ENCODE data around the gene CLIC1. TPM values are rescaled to one million over a fixed set of nuclear protein-coding genes. Genes with fewer than 3 reads are reported as not detected.

Gene CLIC1
- polyA plus RNA-seq, 4 donors, result 400 to 576 (median 535) TPM

GRCh38 chr6:31779908-31780307 lies 43.6 kb upstream of the CLIC1 start:
- no peak for FAIRE-seq
- WGBS, 3 donors, result 93 to 95% (median 94%) methylated on average over 10 of the region's 10 CpGs
- peaks cover 0 to 72% (median 17%) of the 10 kb centered on the region in 3 donors for H3K36me3 ChIP-seq (ENCODE audit: control insufficient read depth in 3 of 3, insufficient read depth in 2 of 3, low read depth in 1 of 3, low read length in 3 of 3)
- DNase-seq, result no peak
- H3K9me3 ChIP-seq (ENCODE audit: control insufficient read depth in 2 of 2, insufficient read depth in 1 of 2, low read depth in 1 of 2, low read length in 1 of 2), result no peaks in the 10 kb centered on the region
- no peak overlapping the region for H3K4me3 ChIP-seq (ENCODE audit: low read depth in 1 of 3, low read length in 3 of 3)
- no peaks in the 10 kb centered on the region for H3K27me3 ChIP-seq (ENCODE audit: control insufficient read depth in 3 of 3, insufficient read depth in 3 of 3, low read length in 3 of 3)
- H3K4me1 ChIP-seq (ENCODE audit: control insufficient read depth in 3 of 3, insufficient read depth in 2 of 3, low read depth in 1 of 3, low read length in 2 of 3), result peaks cover 0 to 33% (median 4%) of the 10 kb centered on the region in 3 donors
- no peak overlapping the region for H3K27ac ChIP-seq (ENCODE audit: low read depth in 1 of 3, low read length in 2 of 3)

DNA sequence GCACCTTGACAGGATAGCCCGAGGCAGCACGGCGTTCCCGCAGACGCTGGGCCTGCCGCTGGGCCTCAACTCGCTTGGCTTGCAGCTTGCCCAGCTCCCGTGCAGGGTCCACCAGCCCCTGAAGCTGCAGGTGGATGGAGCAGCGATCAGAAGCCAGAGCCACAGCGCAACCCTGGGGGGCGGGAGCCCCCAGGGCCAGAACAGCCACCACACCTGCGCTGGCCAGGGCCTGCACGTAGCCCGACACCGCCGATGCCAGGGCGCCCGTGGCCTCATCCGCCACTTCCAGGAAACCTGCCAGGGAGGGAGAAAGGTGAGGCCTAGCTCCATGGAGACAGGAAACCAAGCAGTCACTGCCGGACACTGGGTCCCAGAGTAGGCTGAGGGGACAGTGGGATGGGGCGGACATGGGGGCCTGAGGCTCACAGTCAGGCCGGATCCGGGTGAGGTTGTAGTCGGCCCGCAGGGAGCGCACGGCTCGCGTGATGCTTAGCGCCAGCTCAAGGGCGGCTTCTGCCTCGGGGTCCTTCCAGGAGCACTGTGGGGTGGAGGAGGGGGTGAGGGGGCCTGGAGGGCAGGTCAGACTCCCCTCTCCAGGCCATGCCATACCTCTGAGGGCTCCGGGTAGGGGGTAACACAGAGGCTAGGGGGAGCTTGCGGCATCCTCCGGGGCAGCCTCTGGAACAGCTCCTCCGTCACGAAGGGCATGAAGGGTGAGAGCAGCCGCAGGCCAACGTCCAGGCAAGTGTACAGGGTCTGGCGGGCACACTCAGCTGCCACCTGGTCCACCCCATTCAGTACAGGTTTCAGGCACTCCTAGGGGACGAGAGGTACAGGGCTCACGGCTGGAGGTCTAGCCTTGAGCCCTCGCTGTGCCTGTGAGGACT lies 42.9 kb upstream of the CLIC1 start:
- no peak for FAIRE-seq
- WGBS, 3 donors, result 89 to 94% (median 94%) methylated on average over 40 to 43 of the region's 43 CpGs
- H3K36me3 ChIP-seq (ENCODE audit: control insufficient read depth in 3 of 3, insufficient read depth in 2 of 3, low read depth in 1 of 3, low read length in 3 of 3), result peaks cover 0 to 66% (median 16%) of the 10 kb centered on the region in 3 donors
- DNase-seq, result no peak
- H3K9me3 ChIP-seq (ENCODE audit: control insufficient read depth in 2 of 2, insufficient read depth in 1 of 2, low read depth in 1 of 2, low read length in 1 of 2), result no peaks in the 10 kb centered on the region
- H3K4me1 ChIP-seq (ENCODE audit: control insufficient read depth in 3 of 3, insufficient read depth in 2 of 3, low read depth in 1 of 3, low read length in 2 of 3), result peaks cover 0 to 37% (median 4%) of the 10 kb centered on the region in 3 donors
- H3K27me3 ChIP-seq (ENCODE audit: control insufficient read depth in 3 of 3, insufficient read depth in 3 of 3, low read length in 3 of 3), result no peaks in the 10 kb centered on the region
- no peak overlapping the region for H3K27ac ChIP-seq (ENCODE audit: low read depth in 1 of 3, low read length in 2 of 3)
- H3K4me3 ChIP-seq (ENCODE audit: low read depth in 1 of 3, low read length in 3 of 3), result no peak overlapping the region

DNA sequence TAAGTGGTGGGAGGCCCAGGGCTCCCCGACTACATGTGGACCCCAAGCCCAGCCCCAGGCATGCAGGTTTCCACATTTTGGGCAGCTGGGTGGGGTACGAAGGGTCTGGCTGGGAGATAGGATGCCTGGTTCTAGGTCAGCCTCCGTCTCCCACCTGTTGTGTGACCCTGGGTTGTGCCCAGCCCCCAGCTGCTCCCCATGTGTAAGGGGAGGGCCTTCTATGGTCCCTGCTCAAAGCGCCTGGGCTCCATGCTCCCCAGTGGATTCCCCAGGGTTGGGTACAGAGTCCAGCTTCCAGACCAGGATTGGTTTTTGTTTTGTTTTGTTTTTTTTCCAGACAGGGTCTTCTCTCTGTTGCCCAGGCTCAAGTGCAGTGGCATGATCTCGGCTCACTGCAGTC lies 41.9 kb upstream of the CLIC1 start:
- FAIRE-seq (no peak), DNase-seq (no peak)
- Histone ChIP-seq H3K4me3 (ENCODE audit: low read depth in 1 of 3, low read length in 3 of 3) (no peak overlapping the region), H3K9me3 (ENCODE audit: control insufficient read depth in 2 of 2, insufficient read depth in 1 of 2, low read depth in 1 of 2, low read length in 1 of 2) (no peaks in the 10 kb centered on the region), H3K27ac (ENCODE audit: low read depth in 1 of 3, low read length in 2 of 3) (peak overlapping the region in 2 of 3 donors; percentile 79 to 93), H3K36me3 (ENCODE audit: control insufficient read depth in 3 of 3, insufficient read depth in 2 of 3, low read depth in 1 of 3, low read length in 3 of 3) (peaks cover 0 to 57% (median 11%) of the 10 kb centered on the region in 3 donors), H3K27me3 (ENCODE audit: control insufficient read depth in 3 of 3, insufficient read depth in 3 of 3, low read length in 3 of 3) (no peaks in the 10 kb centered on the region), H3K4me1 (ENCODE audit: control insufficient read depth in 3 of 3, insufficient read depth in 2 of 3, low read depth in 1 of 3, low read length in 2 of 3) (peaks cover 0 to 37% (median 4%) of the 10 kb centered on the region in 3 donors)
- WGBS, 3 donors, result 93 to 95% (median 93%) methylated on average over 5 of the region's 5 CpGs

GRCh38 chr6:31777667-31778050 lies 41.3 kb upstream of the CLIC1 start:
- WGBS, 3 donors, result 91 to 97% (median 91%) methylated on average over 5 of the region's 5 CpGs
- H3K27me3 ChIP-seq (ENCODE audit: control insufficient read depth in 3 of 3, insufficient read depth in 3 of 3, low read length in 3 of 3), result no peaks in the 10 kb centered on the region
- H3K27ac ChIP-seq (ENCODE audit: low read depth in 1 of 3, low read length in 2 of 3), result peak overlapping the region; percentile 66 to 93 (median 79)
- peaks cover 0 to 37% (median 4%) of the 10 kb centered on the region in 3 donors for H3K4me1 ChIP-seq (ENCODE audit: control insufficient read depth in 3 of 3, insufficient read depth in 2 of 3, low read depth in 1 of 3, low read length in 2 of 3)
- H3K4me3 ChIP-seq (ENCODE audit: low read depth in 1 of 3, low read length in 3 of 3), result no peak overlapping the region
- peak in 1 of 2 donors; percentile 31 for DNase-seq
- peaks cover 0 to 54% (median 7%) of the 10 kb centered on the region in 3 donors for H3K36me3 ChIP-seq (ENCODE audit: control insufficient read depth in 3 of 3, insufficient read depth in 2 of 3, low read depth in 1 of 3, low read length in 3 of 3)
- no peak for FAIRE-seq
- no peaks in the 10 kb centered on the region for H3K9me3 ChIP-seq (ENCODE audit: control insufficient read depth in 2 of 2, insufficient read depth in 1 of 2, low read depth in 1 of 2, low read length in 1 of 2)

GRCh38 chr6:31776989-31777666 lies 40.8 kb upstream of the CLIC1 start, which contains the start of gene VWA7:
Gene VWA7, minus strand, starts transcription at chr6:31777328. Its CDS starts 549 bp downstream, at chr6:31776779.
- Histone ChIP-seq H3K27me3 (ENCODE audit: control insufficient read depth in 3 of 3, insufficient read depth in 3 of 3, low read length in 3 of 3) (no peaks in the 10 kb centered on the region), H3K4me3 (ENCODE audit: low read depth in 1 of 3, low read length in 3 of 3) (peak within 1 kb of the TSS in 1 of 3 donors; percentile 41), H3K9me3 (ENCODE audit: control insufficient read depth in 2 of 2, insufficient read depth in 1 of 2, low read depth in 1 of 2, low read length in 1 of 2) (no peaks in the 10 kb centered on the region), H3K36me3 (ENCODE audit: control insufficient read depth in 3 of 3, insufficient read depth in 2 of 3, low read depth in 1 of 3, low read length in 3 of 3) (peaks cover 0 to 49% (median 7%) of the 10 kb centered on the region in 3 donors), H3K4me1 (ENCODE audit: control insufficient read depth in 3 of 3, insufficient read depth in 2 of 3, low read depth in 1 of 3, low read length in 2 of 3) (peaks cover 0 to 37% (median 4%) of the 10 kb centered on the region in 3 donors), H3K27ac (ENCODE audit: low read depth in 1 of 3, low read length in 2 of 3) (peak within 1 kb of the TSS; percentile 66 to 93 (median 79))
- 11 to 18% (median 15%) methylated on average over 12 to 15 of the region's 15 CpGs for WGBS, 3 donors
- DNase-seq (peak; percentile 89 to 96), FAIRE-seq (no peak)

DNA sequence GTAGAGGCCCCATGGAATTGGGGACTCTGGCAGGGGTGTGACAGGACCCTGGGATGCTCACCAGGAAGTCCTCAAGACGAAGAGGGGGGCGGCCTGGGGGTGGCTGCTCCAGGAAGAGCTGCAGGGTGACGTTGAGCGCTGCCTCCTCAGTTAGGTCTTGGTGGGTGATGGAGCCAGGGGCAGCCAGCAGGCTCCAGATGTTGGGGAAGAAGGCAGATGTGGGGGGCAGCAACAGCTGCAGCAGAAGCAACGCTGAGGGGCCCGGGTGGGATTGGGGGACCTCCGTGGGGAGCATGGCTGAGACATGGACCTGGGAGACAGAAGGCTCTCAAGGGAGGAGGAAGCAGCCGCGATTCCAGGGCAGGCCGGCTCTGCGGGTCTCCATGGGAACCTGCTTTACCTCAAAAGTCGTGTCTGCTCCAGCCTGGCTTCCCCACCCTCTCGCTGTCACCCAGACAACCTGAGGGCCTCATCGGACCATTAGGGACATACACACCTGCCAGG lies 40.2 kb upstream of the CLIC1 start:
- peak overlapping the region; percentile 66 to 93 (median 79) for H3K27ac ChIP-seq (ENCODE audit: low read depth in 1 of 3, low read length in 2 of 3)
- peaks cover 0 to 37% (median 4%) of the 10 kb centered on the region in 3 donors for H3K4me1 ChIP-seq (ENCODE audit: control insufficient read depth in 3 of 3, insufficient read depth in 2 of 3, low read depth in 1 of 3, low read length in 2 of 3)
- H3K27me3 ChIP-seq (ENCODE audit: control insufficient read depth in 3 of 3, insufficient read depth in 3 of 3, low read length in 3 of 3), result no peaks in the 10 kb centered on the region
- H3K36me3 ChIP-seq (ENCODE audit: control insufficient read depth in 3 of 3, insufficient read depth in 2 of 3, low read depth in 1 of 3, low read length in 3 of 3), result peaks cover 0 to 43% (median 7%) of the 10 kb centered on the region in 3 donors
- peak in 1 of 2 donors; percentile 36 for DNase-seq
- no peak for FAIRE-seq
- peak overlapping the region in 1 of 3 donors; percentile 41 for H3K4me3 ChIP-seq (ENCODE audit: low read depth in 1 of 3, low read length in 3 of 3)
- H3K9me3 ChIP-seq (ENCODE audit: control insufficient read depth in 2 of 2, insufficient read depth in 1 of 2, low read depth in 1 of 2, low read length in 1 of 2), result no peaks in the 10 kb centered on the region
- WGBS, 3 donors, result 22 to 29% (median 26%) methylated on average over 14 of the region's 14 CpGs

DNA sequence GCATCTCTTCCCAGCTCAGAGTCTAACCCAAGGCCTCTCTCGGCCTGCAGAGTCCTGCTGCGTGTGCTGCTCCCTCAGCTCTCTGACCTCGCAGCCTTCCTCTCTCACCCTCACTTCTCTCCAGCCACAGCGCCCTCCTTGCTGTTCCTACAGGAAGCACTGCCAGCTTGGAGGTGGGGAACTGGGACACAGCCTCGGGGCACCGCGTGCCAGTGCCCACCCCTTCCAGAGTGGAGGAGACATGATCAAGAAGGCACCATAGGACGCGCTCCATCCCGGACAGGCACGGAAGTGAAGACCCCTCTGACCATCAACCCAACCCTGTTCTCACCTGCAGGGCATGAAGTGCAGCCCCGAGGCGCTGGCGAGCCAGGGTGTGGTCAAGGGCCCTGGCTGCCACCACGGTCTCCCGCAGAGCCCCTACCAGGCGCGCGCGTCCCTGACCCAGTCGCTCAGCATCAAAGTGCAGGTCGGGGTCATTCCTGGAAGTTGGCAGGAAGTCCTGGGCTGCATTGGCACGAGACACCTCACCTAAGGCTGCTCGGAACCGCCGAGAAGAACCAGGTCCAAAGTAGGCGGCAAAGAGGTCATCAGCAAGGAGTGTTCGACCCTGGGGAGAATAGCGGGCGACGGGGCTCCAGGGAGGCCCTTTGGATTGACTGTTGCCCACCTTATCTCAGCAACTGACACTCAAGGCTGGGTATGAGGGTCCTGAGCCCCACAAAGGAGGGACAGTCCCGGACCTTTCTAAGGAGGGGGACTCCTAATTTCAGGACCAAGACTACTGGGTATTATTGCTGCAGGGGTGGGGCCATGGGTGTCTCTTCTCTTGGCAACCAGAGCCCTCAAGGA lies 39.5 kb upstream of the CLIC1 start:
- no peak for DNase-seq
- Histone ChIP-seq H3K27ac (ENCODE audit: low read depth in 1 of 3, low read length in 2 of 3) (peak overlapping the region in 1 of 3 donors; percentile 93), H3K9me3 (ENCODE audit: control insufficient read depth in 2 of 2, insufficient read depth in 1 of 2, low read depth in 1 of 2, low read length in 1 of 2) (no peaks in the 10 kb centered on the region), H3K27me3 (ENCODE audit: control insufficient read depth in 3 of 3, insufficient read depth in 3 of 3, low read length in 3 of 3) (no peaks in the 10 kb centered on the region), H3K4me1 (ENCODE audit: control insufficient read depth in 3 of 3, insufficient read depth in 2 of 3, low read depth in 1 of 3, low read length in 2 of 3) (peaks cover 0 to 37% (median 4%) of the 10 kb centered on the region in 3 donors), H3K36me3 (ENCODE audit: control insufficient read depth in 3 of 3, insufficient read depth in 2 of 3, low read depth in 1 of 3, low read length in 3 of 3) (peaks cover 0 to 36% (median 3%) of the 10 kb centered on the region in 3 donors), H3K4me3 (ENCODE audit: low read depth in 1 of 3, low read length in 3 of 3) (peak overlapping the region in 1 of 3 donors; percentile 41)
- no peak for FAIRE-seq
- 69 to 87% (median 77%) methylated on average over 32 of the region's 32 CpGs for WGBS, 3 donors

Measured in small intestine (tissue), 7 donors.